Umbilical cord (tissue), 2 donors: ENCODE data around the gene PDGFA. TPM values are rescaled to one million over a fixed set of nuclear protein-coding genes. Genes with fewer than 3 reads are reported as not detected.
"Not testable (repeated sequence)": the region's sequence is repeated elsewhere in the genome, so short reads cannot be mapped to it uniquely, and the experiment has no call there.

Experiments used
- DNase-seq: peaks from one replicate; pipeline ENCODE4 v3.0.0-alpha.2; 2015; ENCODE audit warnings: low spot score
- total RNA-seq: library from RNA; depleted of rRNA; stranded (reverse); fragments of >200 nt; gene quantifications from one replicate; pipeline ENCODE4 v1.2.3, GENCODE V29; 2014; ENCODE audit warnings: low replicate concordance; ENCODE audit not compliant: insufficient read depth

PDGFA gene
- total RNA-seq, 1 donor from 2014 or later: 120 TPM

GRCh38 chr7:552151-552867 lies 32.7 kb upstream of the PDGFA start:
- DNase-seq: not testable (repeated sequence)

- DNase-seq: not testable (repeated sequence)
Measured at GRCh38 chr7:551615-551970, 31.9 kb upstream of the PDGFA start.

DNA sequence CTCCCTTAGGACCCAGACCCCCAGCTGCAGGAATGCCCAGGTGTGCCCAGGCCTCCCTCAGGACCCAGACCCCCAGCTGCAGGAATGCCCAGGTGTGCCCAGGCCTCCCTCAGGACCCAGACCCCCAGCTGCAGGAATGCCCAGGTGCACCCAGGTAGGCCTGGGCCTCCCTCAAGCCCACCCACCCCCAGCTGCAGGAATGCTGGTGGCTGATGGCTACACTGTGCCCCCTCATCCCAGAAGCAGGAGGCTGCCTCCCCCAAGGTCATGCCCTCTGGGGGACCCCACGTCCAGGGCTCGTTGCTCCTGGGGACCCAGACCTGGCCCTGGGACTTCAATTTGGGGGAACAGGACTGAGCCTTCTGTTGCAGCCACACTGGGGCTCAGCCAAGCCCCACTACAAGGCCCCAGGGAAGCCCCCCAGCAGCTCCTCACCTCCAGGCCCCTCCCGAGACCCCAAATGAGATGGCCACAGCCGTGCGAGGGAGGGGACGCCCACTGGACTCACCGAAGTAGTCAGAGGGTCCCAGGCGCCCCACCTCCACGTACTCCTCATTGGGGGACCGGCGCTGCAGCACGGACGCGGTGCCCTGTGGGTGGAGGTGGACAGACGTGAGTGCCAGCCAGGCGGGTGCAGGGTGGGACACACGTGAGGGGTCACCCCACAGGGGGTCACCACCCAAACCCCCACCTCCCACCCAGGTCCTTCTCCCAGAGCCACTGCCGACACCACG lies 31.4 kb upstream of the PDGFA start:
- DNase-seq: no peak

DNA sequence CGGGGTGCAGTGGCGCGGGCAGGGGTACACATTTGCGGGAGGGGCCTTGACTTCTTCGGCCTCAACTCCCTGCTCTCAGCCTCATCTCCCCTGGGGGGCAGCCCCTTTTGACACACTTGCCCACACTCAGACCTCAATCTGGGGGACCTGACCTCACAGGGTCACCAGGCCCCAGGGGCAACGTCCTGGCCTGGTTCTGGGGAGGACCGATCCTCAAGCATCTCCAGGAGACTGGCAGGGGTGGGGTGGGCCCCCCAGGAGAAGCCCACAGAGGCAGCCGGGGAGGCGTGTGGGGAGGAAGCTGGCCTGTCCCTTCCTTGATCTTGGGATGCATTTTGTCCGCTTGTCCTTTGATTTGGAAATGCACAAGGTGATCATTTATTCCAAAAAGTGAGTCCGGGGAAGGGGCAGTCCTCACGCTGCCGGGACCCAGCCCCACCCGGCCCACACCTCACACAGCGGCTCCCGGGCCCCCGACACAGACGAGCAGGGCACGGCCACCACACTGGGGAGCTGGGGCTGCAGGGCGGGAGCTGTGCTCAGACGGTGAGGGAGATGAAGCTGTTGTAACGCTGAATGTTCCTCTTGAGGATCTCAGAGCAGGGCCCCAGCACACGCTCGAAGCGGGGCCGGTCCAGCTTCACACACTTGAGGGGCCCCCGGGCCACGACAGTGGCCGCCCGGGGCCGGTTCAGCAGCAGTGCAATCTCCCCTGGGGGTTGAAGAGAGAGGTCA lies 30.4 kb upstream of the PDGFA start:
- DNase-seq: no peak

- DNase-seq: no peak
Measured at GRCh38 chr7:549066-549890, 29.6 kb upstream of the PDGFA start.

GRCh38 chr7:548401-548800 lies 28.8 kb upstream of the PDGFA start:
- no peak for DNase-seq

GRCh38 chr7:545470-545869 lies 25.8 kb upstream of the PDGFA start:
- DNase-seq: no peak

DNA sequence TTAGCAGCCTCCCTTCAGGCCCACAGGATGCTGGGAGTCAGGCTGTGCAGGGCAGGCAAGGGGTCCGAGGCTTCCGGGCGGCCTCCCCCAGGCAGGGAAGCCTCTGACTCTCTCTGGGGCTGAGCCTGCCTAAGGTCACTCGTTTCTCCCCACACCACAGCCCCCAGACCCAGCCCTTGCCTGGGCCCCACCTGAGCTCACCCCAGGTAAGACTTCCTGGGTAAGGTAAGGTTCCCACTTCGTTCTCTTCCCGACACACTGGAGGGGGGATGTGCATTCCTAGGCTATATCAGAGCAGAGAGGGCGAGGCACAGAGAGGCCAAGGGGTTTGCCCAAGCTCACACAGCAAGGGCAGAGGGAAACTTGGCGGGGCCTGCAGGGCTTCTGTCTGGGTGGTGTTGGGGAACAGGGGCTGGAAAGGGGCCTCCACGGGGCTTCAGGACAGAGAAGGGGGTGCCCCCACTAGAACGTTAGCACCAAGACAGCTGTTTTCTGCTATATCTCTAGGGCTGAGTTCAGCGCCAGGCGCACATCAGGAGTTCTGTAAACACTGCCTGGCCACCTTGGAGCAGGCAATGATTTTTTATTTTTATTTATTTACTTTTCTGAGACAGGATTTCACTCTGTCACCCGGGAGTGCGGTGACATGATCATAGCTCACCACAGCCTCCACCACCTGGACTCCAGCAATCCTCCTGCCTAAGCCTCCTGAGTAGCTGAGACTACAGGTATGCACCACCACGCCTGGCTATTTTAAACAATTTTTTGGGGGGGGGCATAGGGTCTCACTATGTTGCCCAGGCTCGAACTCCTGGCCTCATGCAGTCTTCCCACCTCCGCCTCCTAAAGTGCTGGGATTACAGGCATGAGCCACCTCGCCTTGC lies 24.9 kb upstream of the PDGFA start:
- DNase-seq: no peak

DNA sequence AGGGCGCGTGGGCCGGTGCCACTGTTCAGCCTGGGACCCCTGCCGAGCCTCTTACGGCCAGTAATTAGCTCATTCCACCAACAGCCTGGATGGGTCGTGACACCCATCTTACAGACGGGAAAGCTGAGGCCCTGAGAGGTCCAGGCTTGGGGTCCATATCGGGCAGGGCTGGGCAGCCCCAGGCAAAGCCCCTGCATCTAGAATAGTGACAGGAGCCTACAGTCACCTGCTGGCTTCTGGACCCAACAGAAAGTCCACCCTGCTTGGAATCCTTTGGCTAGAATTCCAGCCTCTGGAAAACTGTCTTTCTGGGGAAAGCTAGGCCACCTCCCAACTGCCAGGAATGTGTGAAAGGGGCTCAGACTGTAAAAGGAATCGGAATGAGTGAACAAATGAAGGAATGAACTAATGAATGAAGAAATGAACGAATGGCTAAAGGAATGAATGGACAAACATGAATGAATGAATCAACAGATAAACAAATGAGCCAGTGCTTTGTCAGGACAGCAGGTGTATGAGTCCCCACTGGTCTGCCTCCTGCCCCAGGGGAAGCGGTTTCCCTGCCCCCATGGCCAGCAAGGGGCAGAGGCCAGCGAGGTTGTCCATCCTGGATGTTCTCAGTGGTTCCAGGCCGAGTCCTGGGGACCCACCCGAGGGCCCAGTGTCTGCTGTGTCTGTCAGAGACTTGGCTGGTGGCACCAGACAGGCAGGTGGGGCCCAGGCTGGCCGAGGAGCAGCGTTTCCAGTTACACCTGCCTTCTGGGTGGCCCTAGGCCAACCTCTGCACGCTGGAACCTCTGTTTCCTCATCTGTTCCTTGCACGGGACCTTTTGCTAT lies 24.1 kb upstream of the PDGFA start:
- no peak for DNase-seq

GRCh38 chr7:542713-543500 lies 23.3 kb upstream of the PDGFA start:
- DNase-seq: peak; percentile 92

GRCh38 chr7:542131-542712 lies 22.6 kb upstream of the PDGFA start:
- DNase-seq: no peak

- no peak for DNase-seq
Measured at GRCh38 chr7:541661-542060, 22.0 kb upstream of the PDGFA start.

GRCh38 chr7:540997-541396 lies 21.4 kb upstream of the PDGFA start:
- DNase-seq: no peak

GRCh38 chr7:540579-540978 lies 20.9 kb upstream of the PDGFA start:
- DNase-seq: no peak

DNA sequence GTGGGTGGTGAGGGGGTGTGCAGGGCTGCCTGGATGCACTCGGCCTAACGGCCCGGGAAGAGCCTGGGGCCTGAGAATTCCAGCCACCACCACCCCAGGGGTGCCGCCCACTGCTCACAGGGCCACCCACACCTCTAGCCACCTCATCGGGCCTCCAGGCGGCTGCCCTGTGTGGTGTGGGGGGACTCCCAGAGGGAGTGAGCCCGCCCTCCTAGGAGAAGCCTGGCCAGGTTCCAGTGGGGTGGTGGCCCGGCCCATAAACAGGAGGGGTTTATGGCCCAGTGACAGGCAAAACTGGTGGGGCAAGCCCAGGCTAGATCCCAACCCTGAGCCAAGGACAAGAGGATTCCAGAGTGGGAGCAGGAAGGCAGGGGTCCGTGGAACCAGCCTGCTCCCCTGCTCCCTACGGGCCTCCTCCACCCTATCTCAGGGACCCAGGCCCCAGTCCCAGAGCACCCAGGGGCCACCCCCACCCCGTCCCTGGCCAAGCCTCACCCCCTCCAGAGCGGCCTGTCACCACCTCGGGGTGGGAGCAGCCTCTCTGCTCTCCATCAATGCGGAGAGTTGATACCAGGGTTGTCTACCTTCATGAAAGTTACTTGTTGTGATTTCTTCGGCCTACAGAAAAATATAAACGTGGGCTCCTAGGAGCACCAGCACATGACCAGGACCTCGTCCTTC lies 20.2 kb upstream of the PDGFA start:
- peak; percentile 79 for DNase-seq

DNA sequence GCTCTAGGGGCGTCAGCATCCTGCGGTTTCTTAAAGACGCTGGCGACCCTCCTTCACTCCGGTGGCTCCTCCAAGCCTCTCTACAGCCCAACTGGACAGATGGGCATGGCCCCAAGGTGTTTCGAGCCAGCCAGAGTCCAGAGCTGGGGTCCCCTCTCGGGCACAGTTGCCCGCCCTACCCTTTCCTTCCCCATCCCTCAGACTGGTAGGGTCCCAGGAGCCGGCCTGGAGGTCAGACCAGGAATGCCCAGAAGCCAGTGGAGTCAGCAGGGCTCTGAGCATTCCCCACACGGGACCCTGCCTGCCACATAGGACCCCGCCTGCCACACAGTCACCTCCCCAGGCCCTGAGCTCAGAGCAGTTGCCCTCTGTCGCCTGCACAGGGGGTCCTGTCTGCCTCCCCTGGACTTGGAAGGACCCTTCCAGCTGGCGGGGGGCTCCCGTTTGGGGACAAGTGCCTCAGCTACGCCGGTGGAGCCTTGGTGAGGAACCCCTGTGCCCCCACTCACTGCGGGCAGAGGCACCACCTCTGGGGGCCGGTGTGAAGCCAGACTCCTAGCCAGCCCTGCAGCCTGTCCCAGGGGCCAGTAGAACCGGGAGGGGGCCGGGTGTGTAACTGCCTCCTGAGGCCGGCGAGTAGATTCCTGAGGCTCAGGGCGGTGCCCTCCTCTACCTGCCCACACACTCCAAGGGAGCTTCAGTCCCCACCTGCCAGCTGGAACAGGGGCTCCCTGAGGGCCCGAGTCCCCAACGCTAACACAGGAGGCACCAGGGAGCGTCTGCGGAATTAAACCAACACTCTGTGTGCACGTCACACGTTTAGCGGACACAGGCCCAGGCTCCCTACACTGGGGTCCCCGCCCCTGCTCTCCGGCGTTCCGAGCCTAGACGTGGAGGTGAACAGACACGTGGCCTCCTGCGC lies 19.4 kb upstream of the PDGFA start:
- no peak for DNase-seq
